Putamen (tissue), 1 donor: Measurements from ENCODE around the gene TMEM175.

Source experiments
- DNase-seq: peaks from one replicate; pipeline ENCODE4 v3.0.0-alpha.2; 2016; ENCODE audit warnings: low spot score

The TMEM175 gene, protein sequence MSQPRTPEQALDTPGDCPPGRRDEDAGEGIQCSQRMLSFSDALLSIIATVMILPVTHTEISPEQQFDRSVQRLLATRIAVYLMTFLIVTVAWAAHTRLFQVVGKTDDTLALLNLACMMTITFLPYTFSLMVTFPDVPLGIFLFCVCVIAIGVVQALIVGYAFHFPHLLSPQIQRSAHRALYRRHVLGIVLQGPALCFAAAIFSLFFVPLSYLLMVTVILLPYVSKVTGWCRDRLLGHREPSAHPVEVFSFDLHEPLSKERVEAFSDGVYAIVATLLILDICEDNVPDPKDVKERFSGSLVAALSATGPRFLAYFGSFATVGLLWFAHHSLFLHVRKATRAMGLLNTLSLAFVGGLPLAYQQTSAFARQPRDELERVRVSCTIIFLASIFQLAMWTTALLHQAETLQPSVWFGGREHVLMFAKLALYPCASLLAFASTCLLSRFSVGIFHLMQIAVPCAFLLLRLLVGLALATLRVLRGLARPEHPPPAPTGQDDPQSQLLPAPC

DNA sequence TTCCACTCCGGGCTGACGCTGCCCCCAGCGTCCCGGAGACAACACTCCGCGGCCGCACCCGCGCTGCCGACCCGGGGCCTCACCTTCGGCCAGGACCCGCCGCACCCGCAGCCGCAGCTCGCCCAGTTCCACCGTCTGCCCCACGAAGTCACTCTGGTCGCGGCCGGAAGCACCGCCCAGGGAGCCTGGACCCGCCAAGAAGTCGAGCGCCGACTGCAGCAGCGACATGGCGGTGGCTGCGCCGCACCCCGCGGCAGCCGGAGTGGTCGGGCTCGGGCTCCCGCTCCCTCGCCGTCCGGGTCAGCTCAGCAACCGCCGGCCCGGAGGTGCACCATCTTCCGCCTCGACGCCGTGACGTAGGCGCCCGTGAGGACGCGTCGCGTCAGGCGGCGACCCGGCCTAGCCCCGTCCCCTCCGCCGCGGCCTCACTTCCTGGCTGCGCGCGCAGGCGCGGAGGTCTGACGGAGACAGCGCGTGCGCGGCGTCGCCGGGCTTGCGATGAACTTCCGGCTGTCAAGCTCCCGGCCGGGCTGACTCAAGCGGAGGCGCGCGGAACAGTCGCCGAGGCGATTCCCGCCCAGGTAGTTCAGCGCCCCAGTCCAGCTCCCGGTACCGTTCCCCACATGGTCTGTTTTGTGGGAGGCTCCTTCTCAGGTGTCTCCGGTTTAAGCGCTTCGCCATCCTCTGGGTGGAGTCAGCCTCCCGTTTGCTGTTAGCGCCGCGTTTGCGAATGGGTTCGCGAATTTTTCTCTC, at the start of gene TMEM175, which contains the start of gene GAK:
Gene TMEM175 (plus strand): TSS at position 501 of the 753 bp plus-strand sequence. CDS start 15,280 bp downstream, outside the sequence.
Gene GAK (minus strand): TSS at position 357 of the 753 bp plus-strand sequence. CDS start 129 bp downstream, at position 228.
- peak; percentile 92 for DNase-seq

- no peak for DNase-seq
Measured at GRCh38 chr4:882646-883045, 49.6 kb upstream of the TMEM175 start.

DNA sequence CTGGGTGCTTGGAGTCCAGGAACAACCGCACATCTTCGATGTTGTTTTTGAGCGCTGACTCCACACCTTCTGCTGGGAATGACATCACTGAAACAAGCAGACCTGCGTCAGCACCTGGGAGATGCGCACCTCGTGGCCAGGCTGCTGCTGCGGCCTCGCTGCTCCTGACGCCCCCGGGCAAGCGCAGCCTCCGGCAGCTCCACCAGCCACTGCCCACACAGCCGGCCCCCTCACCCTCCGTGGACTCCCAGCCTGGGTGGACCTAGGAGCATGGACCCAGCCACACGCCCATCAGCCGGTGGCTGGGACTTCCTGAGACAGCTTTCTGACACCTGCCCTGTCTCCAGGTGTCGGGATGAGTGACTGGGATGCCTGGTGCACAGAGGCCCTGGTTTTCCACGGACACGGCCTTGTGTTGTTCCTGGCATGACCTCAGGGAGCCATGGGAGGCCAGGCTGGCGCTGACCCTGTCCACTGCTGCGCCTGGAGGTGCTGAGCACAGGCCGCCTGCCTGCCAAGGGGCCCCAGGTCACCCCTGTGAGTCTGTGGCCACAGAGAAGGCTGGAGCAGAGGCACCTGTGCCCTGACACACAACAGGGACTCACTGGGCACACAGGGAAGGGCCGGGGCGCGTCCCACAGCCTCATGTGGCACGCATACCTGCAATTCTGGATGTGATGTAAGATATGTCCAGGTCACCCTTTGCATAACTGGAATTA, 48.7 kb upstream of the TMEM175 start:
- DNase-seq: no peak

- DNase-seq: no peak
Measured at GRCh38 chr4:884259-884658, 48.0 kb upstream of the TMEM175 start.

DNA sequence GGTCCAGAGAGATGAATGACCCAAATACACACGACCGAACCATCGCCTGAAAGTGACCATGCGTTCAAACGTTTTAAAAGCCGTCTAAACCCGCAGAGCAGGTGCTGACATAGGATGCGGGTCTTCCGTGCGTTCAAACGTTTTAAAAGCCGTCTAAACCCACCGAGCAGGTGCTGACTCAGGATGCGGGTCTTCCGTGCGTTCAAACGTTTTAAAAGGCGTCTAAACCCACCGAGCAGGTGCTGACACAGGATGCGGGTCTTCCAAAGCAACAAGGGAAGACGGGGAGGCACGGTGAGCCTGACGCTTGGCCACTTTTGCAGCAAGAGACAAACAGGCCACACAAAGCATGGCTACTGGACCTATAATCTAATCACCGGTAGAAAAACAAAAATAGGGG, 47.4 kb upstream of the TMEM175 start:
- no peak for DNase-seq

- DNase-seq: no peak
Measured at GRCh38 chr4:885353-885752, 46.9 kb upstream of the TMEM175 start.

- no peak for DNase-seq
Measured at GRCh38 chr4:886244-886643, 46.0 kb upstream of the TMEM175 start.

GRCh38 chr4:887034-887763, 45.1 kb upstream of the TMEM175 start:
- DNase-seq: no peak

DNA sequence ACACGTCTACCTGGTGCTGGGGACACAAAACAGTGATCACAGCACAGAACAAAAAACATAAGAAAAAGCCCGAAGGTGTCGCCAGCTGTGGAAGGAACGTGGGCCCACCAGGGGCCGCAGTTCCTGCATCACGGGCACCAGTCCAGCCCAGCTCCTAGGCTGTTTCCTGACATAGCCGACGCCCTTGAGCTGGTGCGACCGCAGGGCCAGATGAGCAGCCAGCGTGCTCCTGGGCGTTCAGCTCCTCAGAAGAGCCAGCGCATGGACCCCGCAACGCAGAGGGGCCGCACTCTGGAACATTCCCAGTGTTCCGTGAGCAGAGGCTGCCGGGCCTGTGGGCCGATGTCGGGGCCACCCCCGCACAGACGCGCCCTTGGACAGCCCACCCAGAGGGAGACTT, 44.2 kb upstream of the TMEM175 start:
- no peak for DNase-seq

GRCh38 chr4:889516-889915, 42.7 kb upstream of the TMEM175 start:
- DNase-seq: no peak

DNA sequence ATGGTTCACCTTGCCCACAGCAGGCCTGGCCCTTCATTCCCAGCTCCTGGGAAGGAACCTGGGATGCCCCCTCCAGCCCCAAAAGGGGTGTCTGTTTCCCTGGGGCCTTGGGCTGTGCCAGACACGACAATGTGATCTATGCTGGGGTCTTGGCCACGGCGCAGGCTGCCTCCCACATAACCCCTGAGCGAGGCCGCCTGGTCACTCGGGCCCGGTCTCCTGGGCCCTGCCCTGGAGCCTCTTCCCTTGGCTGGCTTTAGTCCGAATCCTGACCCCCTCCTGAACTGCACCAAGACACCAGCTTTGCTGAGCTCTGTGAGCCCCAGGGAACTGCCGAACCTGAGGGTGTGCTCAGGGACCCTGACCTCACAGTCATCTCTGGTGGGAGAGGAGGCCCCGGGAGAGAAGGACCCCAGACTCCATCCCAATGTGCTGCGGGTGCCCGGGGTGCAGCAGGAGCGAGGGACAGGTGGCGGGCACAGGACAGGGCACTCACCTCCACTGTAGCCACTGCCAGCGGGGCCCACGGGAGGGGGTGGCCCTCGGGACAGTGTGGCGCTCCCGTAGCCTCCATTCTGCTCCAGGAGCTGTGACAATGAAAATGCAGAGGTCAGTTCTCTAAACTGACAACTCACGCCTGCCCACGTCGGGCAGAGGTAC, 42.1 kb upstream of the TMEM175 start:
- DNase-seq: no peak

DNA sequence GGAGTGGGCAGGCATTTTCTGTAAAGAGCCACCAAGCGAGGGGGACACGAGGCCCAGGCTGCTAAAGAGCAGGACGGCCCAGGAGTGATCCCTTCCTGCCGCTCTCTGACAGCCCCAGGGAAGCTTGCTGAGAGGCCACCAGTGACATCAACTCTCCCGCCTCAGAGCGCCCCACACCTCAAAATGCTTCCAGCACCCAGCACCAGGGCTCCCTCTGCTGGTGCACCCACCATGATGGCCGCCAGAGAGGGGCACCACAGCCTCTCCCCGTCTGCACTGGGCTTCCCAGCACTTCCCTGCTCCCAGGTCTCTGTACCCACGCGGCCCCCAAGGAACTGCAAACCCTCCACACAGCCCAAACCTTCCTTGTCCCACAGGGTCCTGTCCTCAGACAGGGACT, 40.5 kb upstream of the TMEM175 start:
- no peak for DNase-seq

DNA sequence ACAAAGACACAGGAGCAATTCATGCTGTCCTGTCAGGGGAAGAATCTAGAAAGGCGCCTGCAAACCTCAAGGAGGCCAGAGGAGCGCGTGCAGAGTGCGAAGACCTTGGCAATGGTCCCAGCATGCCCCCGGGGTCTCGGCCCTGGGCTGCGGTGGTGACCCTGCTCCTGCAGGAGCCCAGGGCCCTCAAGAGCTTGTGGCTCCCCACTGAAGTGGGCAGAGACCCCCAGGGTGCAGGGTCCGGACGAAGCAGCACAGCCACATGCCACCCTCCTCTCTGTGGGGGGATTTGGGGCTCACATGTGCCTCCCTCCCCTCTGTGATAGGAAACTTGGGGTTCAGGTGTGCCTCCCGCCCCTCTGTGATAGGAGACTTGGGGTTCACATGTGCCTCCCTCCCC, 39.5 kb upstream of the TMEM175 start:
- no peak for DNase-seq

GRCh38 chr4:893276-893994, 38.8 kb upstream of the TMEM175 start:
- DNase-seq: no peak

GRCh38 chr4:893995-894705, 38.1 kb upstream of the TMEM175 start:
- no peak for DNase-seq

DNA sequence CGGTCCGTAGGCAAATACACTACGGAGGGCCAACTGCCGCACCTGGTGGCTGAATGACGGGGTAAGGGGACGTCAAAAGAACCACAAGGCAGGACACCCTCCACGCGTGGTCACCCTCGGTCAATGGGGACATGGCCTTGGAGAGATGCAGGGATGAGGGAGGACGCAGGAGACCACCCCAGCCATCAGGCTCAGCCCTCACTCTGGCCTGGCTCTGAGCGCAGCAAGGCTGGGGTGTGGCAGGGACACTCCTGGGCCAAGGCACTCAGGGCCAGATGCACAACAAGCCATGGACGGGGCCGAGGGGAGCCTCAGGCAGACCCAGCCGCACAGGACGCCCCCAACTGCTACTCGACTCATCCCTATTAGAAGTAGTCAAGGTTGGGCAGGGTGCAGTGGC, 36.7 kb upstream of the TMEM175 start:
- no peak for DNase-seq

GRCh38 chr4:896216-896615, 36.0 kb upstream of the TMEM175 start:
- no peak for DNase-seq

DNA sequence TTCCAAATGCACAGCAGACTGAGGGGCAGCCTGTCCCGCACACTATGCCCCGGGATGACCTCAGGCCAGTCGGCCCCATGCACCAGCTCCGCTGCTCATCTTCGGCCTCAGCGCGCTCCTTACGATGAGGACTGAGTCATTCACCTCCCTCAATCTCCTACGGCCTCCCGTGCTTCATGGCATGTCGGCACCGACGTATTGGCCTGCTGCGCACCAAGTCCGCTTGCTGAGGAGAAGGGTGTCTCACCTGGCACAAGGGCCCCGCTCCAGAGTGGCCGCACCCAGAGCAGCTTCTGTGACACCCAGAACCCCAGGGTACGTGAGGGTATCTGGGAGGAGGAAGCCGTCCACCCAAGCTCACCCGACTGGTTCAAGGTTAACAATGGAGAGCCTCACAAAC, 35.6 kb upstream of the TMEM175 start:
- DNase-seq: no peak

GRCh38 chr4:898123-898522, 34.1 kb upstream of the TMEM175 start:
- no peak for DNase-seq
